GM21576 (cell line): ENCODE data around the gene MGLL.

Experiments
- ATAC-seq: cut with Tn5 transposase; IDR thresholded peaks from one replicate; pipeline ENCODE4 v1.9.1; 2021; ENCODE audit warnings: mild to moderate bottlenecking, moderate library complexity; ENCODE audit not compliant: unreplicated experiment

The MGLL gene

GRCh38 chr3:127822041-127822681, at the start of gene MGLL:
TSS of gene MGLL (minus strand) at chr3:127822515. CDS start at chr3:127822318, 197 bp downstream.
- no peak for ATAC-seq

GRCh38 chr3:127870156-127870555, 47.8 kb upstream of the MGLL start:
- ATAC-seq = no peak

- ATAC-seq = no peak
These were observed 45.7 kb upstream of the MGLL start for GRCh38 chr3:127867986-127868385.

- no peak for ATAC-seq
These were observed 45.1 kb upstream of the MGLL start for GRCh38 chr3:127867412-127867811.

- ATAC-seq = no peak
These were observed 43.6 kb upstream of the MGLL start for GRCh38 chr3:127865941-127866340.

- ATAC-seq = no peak
These were observed 37.9 kb upstream of the MGLL start for GRCh38 chr3:127860211-127860696.

- ATAC-seq = no peak
These were observed 37.4 kb upstream of the MGLL start for GRCh38 chr3:127859730-127860129.

- no peak for ATAC-seq
These were observed 36.6 kb upstream of the MGLL start for GRCh38 chr3:127858937-127859336.

GRCh38 chr3:127858521-127858920, 36.2 kb upstream of the MGLL start:
- ATAC-seq = no peak

GRCh38 chr3:127857333-127857732, 35.0 kb upstream of the MGLL start:
- no peak for ATAC-seq

GRCh38 chr3:127856801-127857200, 34.5 kb upstream of the MGLL start:
- ATAC-seq = no peak

- ATAC-seq = no peak
These were observed 32.9 kb upstream of the MGLL start for GRCh38 chr3:127855246-127855645.

GRCh38 chr3:127853681-127854080, 31.4 kb upstream of the MGLL start:
- ATAC-seq = no peak

- no peak for ATAC-seq
These were observed 29.6 kb upstream of the MGLL start for GRCh38 chr3:127851899-127852298.

GRCh38 chr3:127849368-127849767, 27.1 kb upstream of the MGLL start:
- ATAC-seq = no peak

- no peak for ATAC-seq
These were observed 26.1 kb upstream of the MGLL start for GRCh38 chr3:127848131-127849129.

- ATAC-seq = no peak
These were observed 25.0 kb upstream of the MGLL start for GRCh38 chr3:127847236-127847720.

GRCh38 chr3:127846576-127846975, 24.3 kb upstream of the MGLL start:
- ATAC-seq = no peak

GRCh38 chr3:127844326-127844942, 22.1 kb upstream of the MGLL start:
- ATAC-seq = no peak

GRCh38 chr3:127840671-127841070, 18.4 kb upstream of the MGLL start:
- ATAC-seq = no peak

- no peak for ATAC-seq
These were observed 16.8 kb upstream of the MGLL start for GRCh38 chr3:127839099-127839498.
